ENCODE results near the gene PHF3.

The PHF3 gene

DNA sequence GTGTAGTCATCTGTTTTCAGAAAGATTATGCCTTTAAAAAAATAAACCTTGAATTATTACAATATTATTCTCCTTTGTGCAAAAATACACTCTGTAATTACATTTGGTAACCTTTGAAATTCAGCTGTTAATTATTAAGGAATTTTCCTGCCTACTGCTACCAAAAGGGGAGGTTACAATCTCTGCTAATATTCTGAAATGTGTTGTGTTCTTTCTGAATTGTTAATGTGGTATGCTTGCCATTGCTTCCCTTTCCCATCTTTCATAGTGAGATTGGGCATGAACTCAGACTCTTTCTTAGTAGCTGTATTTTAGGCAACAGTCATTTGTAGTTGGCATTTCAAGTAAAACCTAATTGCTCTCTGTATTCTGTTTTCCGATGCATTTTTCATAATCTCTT lies 73.0 kb downstream of the PHF3 start:
- Histone ChIP-seq H4K20me1 (ENCODE audit: insufficient read depth, low read length) (no peaks in the 10 kb centered on the region), H3K9me3 (ENCODE audit: low read length) (no peaks in the 10 kb centered on the region), H3K79me2 (ENCODE audit: insufficient read depth, low read length) (no peaks in the 10 kb centered on the region), H3K36me3 (ENCODE audit: insufficient read depth, low read length) (peaks cover 94% of the 10 kb centered on the region), H3K4me2 (ENCODE audit: low read length) (no peak overlapping the region), H3K9me2 (ENCODE audit: low read depth, low read length) (no peaks in the 10 kb centered on the region), H3K9ac (ENCODE audit: low read length) (no peak overlapping the region), H3K27ac (ENCODE audit: low read depth, low read length, poor library complexity, severe bottlenecking) (no peak overlapping the region), H2AFZ (ENCODE audit: low read length) (no peak overlapping the region), H3K4me3 (ENCODE audit: low read depth, low read length, poor library complexity, severe bottlenecking) (no peak overlapping the region), H3K4me1 (ENCODE audit: insufficient read depth, low read length, severe bottlenecking) (no peaks in the 10 kb centered on the region), H3K27me3 (ENCODE audit: insufficient read depth, low read length) (no peaks in the 10 kb centered on the region), H3F3A (ENCODE audit: insufficient read depth, low read length) (no peaks in the 10 kb centered on the region)
- TF ChIP-seq EZH2 (IDR thresholded peaks at IDR 0.05; ENCODE audit: borderline replicate concordance, low read length): no peak
- TF ChIP-seq CTCF (IDR thresholded peaks at IDR 0.05; ENCODE audit: low read length): no peak

DNA sequence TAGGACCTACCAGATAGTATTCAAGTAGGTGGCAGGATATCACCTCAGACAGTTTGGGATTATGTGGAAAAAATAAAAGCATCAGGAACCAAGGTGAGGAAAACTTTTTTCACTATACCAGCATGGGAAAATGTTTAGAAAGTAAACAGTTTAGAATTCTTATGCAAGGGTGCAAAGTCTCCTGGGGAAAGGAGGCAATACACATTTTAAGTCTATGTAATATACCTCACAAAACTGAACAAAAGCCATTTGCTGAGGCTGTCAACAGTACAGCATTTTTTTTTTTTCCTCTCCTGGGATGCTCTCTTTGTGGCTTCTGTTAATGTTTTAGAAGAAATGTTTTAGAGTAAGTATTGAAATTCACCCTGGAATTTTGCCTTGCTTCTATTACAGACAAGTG lies 73.5 kb downstream of the PHF3 start:
- Histone ChIP-seq H3K4me2 (ENCODE audit: low read length) (no peak overlapping the region), H4K20me1 (ENCODE audit: insufficient read depth, low read length) (no peaks in the 10 kb centered on the region), H3K4me1 (ENCODE audit: insufficient read depth, low read length, severe bottlenecking) (no peaks in the 10 kb centered on the region), H3K4me3 (ENCODE audit: low read depth, low read length, poor library complexity, severe bottlenecking) (no peak overlapping the region), H3K79me2 (ENCODE audit: insufficient read depth, low read length) (no peaks in the 10 kb centered on the region), H3K9me3 (ENCODE audit: low read length) (no peaks in the 10 kb centered on the region), H3K9me2 (ENCODE audit: low read depth, low read length) (no peaks in the 10 kb centered on the region), H3K27me3 (ENCODE audit: insufficient read depth, low read length) (no peaks in the 10 kb centered on the region), H3K9ac (ENCODE audit: low read length) (no peak overlapping the region), H2AFZ (ENCODE audit: low read length) (no peak overlapping the region), H3F3A (ENCODE audit: insufficient read depth, low read length) (no peaks in the 10 kb centered on the region), H3K36me3 (ENCODE audit: insufficient read depth, low read length) (peaks cover 90% of the 10 kb centered on the region), H3K27ac (ENCODE audit: low read depth, low read length, poor library complexity, severe bottlenecking) (no peak overlapping the region)
- TF ChIP-seq CTCF (IDR thresholded peaks at IDR 0.05; ENCODE audit: low read length): no peak
- TF ChIP-seq EZH2 (IDR thresholded peaks at IDR 0.05; ENCODE audit: borderline replicate concordance, low read length): no peak

- peaks cover 55% of the 10 kb centered on the region for H3K36me3 ChIP-seq (ENCODE audit: insufficient read depth, low read length)
- no peaks in the 10 kb centered on the region for H3K9me2 ChIP-seq (ENCODE audit: low read depth, low read length)
- no peaks in the 10 kb centered on the region for H4K20me1 ChIP-seq (ENCODE audit: insufficient read depth, low read length)
- H3K9me3 ChIP-seq (ENCODE audit: low read length): no peaks in the 10 kb centered on the region
- no peak overlapping the region for H3K4me3 ChIP-seq (ENCODE audit: low read depth, low read length, poor library complexity, severe bottlenecking)
- H3K27ac ChIP-seq (ENCODE audit: low read depth, low read length, poor library complexity, severe bottlenecking): no peak overlapping the region
- no peak overlapping the region for H3K9ac ChIP-seq (ENCODE audit: low read length)
- H3F3A ChIP-seq (ENCODE audit: insufficient read depth, low read length): no peaks in the 10 kb centered on the region; the same call in 1 of the 2 replicates
- H3K27me3 ChIP-seq (ENCODE audit: insufficient read depth, low read length): no peaks in the 10 kb centered on the region
- TF ChIP-seq CTCF (IDR thresholded peaks at IDR 0.05; ENCODE audit: low read length) (no peak), EZH2 (IDR thresholded peaks at IDR 0.05; ENCODE audit: borderline replicate concordance, low read length) (no peak)
- no peaks in the 10 kb centered on the region for H3K4me1 ChIP-seq (ENCODE audit: insufficient read depth, low read length, severe bottlenecking)
- H2AFZ ChIP-seq (ENCODE audit: low read length): no peak overlapping the region
- no peak overlapping the region for H3K4me2 ChIP-seq (ENCODE audit: low read length)
- H3K79me2 ChIP-seq (ENCODE audit: insufficient read depth, low read length): no peaks in the 10 kb centered on the region
Measured at GRCh38 chr6:63713332-63713731, 77.7 kb downstream of the PHF3 start.
